Measurements from ENCODE around the gene UBXN10.

UBXN10 gene

DNA sequence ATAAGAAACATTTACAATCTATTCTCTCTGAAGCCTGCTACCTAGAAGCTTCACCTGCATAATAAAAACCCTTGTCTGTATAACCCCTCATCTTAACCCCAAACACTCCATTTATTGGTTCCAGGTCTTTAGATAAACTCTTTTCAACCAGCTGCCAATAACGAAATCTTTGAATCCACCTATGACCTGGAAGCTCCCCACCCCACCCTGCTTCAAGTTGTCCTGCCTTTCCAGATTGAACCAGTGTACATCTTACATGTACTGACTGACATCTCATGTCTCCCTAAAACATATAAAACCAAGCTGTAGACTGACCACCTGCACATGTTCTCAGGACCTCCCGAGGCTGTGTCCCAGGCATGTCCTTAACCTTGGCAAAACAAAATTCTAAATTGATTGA lies 54.1 kb downstream of the UBXN10 start:
- in situ Hi-C loops (cut with MboI; ENCODE audit: low sequenced_read_pairs, unreplicated experiment), result no loop called here
- DNase-seq (ENCODE audit: low spot score), result no peak
- no peak for TF ChIP-seq CTCF (IDR thresholded peaks at IDR 0.05; ENCODE audit: borderline replicate concordance, control extremely low read depth, extremely low read depth, insufficient read depth, missing control alignments)

DNA sequence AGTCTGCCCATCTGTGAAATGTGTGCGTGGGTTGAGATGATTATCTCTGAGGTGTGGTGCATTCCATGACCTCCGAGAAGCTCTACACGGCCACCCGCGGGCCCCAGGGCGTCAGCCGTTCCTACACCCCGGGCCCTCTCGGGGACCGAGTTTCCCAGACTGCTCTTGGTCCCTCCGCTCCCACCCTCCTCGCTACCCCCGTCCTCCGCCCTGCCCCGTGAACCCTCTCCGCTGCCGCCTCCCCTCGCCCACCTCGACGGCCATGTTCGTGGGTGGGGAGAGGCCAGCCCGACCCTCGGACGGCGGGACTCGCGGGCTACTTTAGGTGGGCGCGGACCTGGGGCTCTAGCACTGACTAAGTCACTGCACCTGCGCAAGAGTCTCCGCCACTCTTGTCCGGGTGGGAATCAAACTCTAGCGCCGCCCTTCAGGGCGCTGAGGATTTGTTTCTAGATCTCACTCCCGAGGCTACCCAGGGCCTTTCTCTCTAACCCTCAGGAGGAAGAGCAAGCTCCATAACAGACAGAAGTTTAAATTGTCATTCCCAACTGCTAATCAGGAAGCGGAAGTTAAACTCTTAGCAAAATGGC lies 57.1 kb downstream of the UBXN10 start:
- no peak for DNase-seq (ENCODE audit: low spot score)
- no peak for TF ChIP-seq CTCF (IDR thresholded peaks at IDR 0.05; ENCODE audit: borderline replicate concordance, control extremely low read depth, extremely low read depth, insufficient read depth, missing control alignments)
- in situ Hi-C loops (cut with MboI; ENCODE audit: low sequenced_read_pairs, unreplicated experiment), result no loop called here

All from GM13976 (cell line).